ENCODE data around the gene CYP8B1. TPM values are rescaled to one million over a fixed set of nuclear protein-coding genes. Genes with fewer than 3 reads are reported as not detected.

The CYP8B1 gene
- total RNA-seq, 2 donors from 2014 or later, result not detected

DNA sequence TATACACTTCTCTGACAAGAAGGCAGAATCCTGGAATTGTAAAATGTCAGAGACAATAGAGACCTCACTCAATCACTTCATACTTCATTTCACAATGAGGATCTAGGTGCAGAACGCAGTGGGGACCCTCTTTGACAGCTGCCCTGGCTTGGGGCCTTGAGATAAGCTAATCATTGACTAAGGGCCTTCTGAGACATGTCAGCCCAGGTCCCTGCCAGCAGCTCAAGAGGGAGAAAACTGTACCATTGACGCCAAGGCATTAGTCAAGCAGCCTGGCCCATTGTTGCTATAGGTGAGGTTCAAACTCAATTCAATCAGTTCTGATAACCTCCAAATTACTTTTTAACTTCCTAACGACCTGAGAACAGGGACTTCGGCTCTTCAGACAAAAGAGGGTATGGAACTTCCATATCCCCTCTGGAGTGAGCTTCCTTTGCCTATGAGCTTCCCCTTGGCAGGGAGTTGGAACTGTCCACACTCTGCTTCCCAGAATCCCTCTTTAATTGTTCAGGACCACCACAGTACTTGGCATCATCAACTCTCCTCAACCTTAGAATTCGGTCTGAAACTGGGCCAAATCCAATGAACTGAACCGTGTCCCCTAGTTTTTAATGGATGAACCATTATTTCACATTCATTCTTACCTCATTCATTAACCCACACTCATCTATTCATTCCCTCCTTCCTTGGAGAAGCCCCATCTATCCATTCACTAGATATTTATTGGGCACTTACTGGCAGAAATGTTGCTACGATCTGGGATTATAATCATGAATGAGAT is 1.5 kb upstream of the CYP8B1 start:
- Histone ChIP-seq H3K27ac (no peak overlapping the region), H3K9me3 (no peaks in the 10 kb centered on the region), H3K36me3 (no peaks in the 10 kb centered on the region), H3K27me3 (replicated peaks; ENCODE audit: insufficient read depth) (no peaks in the 10 kb centered on the region), H3K4me3 (no peak overlapping the region), H3K4me1 (ENCODE audit: control insufficient read depth in 1 of 2, low read depth in 2 of 2) (peaks cover 0 to 10% of the 10 kb centered on the region in 2 donors)
- TF ChIP-seq, protein P1, sequence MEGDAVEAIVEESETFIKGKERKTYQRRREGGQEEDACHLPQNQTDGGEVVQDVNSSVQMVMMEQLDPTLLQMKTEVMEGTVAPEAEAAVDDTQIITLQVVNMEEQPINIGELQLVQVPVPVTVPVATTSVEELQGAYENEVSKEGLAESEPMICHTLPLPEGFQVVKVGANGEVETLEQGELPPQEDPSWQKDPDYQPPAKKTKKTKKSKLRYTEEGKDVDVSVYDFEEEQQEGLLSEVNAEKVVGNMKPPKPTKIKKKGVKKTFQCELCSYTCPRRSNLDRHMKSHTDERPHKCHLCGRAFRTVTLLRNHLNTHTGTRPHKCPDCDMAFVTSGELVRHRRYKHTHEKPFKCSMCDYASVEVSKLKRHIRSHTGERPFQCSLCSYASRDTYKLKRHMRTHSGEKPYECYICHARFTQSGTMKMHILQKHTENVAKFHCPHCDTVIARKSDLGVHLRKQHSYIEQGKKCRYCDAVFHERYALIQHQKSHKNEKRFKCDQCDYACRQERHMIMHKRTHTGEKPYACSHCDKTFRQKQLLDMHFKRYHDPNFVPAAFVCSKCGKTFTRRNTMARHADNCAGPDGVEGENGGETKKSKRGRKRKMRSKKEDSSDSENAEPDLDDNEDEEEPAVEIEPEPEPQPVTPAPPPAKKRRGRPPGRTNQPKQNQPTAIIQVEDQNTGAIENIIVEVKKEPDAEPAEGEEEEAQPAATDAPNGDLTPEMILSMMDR (IDR thresholded peaks at IDR 0.05), result no peak
- no peak for DNase-seq (ENCODE audit: low spot score)
- ATAC-seq (ENCODE audit: insufficient number of reproducible peaks, low FRiP score, low read depth), result no peak

DNA sequence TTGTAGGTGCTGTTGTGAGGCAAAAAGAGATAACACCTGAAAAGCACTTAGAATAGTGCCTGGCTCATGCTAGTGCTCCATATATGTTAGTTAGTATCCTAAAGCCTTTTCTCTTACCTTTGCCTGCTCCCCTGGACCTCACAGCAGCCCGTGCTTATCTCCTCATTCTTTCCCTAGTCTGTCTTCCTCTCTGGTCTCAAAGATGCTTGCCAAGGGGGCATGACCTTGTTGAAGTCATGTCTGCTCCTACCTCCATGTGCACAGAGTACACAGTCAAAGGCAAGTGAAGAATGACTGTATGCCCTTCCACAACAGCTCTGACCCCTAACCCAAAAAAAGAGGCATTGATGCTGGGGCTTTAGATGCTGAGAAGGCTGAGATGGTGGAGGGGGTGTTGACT is 722 bp upstream of the CYP8B1 start:
- no peak overlapping the region for H3K27ac ChIP-seq
- DNase-seq (ENCODE audit: low spot score) (no peak), ATAC-seq (ENCODE audit: insufficient number of reproducible peaks, low FRiP score, low read depth) (no peak)
- H3K9me3 ChIP-seq, result no peaks in the 10 kb centered on the region
- H3K4me3 ChIP-seq, result no peak overlapping the region
- TF ChIP-seq, protein P1 (IDR thresholded peaks at IDR 0.05), result no peak
- no peaks in the 10 kb centered on the region for H3K36me3 ChIP-seq
- H3K27me3 ChIP-seq (replicated peaks; ENCODE audit: insufficient read depth), result no peaks in the 10 kb centered on the region
- H3K4me1 ChIP-seq (ENCODE audit: control insufficient read depth in 1 of 2, low read depth in 2 of 2), result peaks cover 0 to 14% of the 10 kb centered on the region in 2 donors

DNA sequence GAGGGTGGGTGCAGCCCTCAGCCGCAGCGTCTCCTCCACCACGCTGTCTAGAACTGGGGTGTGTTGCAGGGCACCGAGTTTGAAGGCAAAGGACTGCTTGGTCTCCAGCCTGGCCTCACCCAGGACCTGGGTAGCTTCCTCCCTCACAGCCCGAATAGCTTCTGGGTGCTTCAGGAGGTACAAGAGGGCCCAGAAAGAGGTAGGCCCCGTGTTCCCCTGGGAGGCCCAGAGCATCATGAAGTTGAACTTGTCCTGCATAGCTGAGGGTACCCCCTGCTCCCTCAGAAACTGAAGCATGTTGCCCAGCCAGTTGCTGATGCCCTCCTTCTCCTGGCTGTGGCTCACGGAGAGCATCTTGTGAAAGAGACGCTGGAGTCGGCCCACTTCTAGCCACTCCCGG is 930 bp downstream of the CYP8B1 start:
- DNase-seq (ENCODE audit: low spot score) (no peak), ATAC-seq (ENCODE audit: insufficient number of reproducible peaks, low FRiP score, low read depth) (no peak)
- TF ChIP-seq, protein P1 (IDR thresholded peaks at IDR 0.05), result no peak
- H3K27ac ChIP-seq, result no peak overlapping the region
- no peaks in the 10 kb centered on the region for H3K36me3 ChIP-seq
- no peak overlapping the region for H3K4me3 ChIP-seq
- H3K27me3 ChIP-seq (replicated peaks; ENCODE audit: insufficient read depth), result no peaks in the 10 kb centered on the region
- H3K9me3 ChIP-seq, result no peaks in the 10 kb centered on the region
- peaks cover 0 to 6% of the 10 kb centered on the region in 2 donors for H3K4me1 ChIP-seq (ENCODE audit: control insufficient read depth in 1 of 2, low read depth in 2 of 2)

DNA sequence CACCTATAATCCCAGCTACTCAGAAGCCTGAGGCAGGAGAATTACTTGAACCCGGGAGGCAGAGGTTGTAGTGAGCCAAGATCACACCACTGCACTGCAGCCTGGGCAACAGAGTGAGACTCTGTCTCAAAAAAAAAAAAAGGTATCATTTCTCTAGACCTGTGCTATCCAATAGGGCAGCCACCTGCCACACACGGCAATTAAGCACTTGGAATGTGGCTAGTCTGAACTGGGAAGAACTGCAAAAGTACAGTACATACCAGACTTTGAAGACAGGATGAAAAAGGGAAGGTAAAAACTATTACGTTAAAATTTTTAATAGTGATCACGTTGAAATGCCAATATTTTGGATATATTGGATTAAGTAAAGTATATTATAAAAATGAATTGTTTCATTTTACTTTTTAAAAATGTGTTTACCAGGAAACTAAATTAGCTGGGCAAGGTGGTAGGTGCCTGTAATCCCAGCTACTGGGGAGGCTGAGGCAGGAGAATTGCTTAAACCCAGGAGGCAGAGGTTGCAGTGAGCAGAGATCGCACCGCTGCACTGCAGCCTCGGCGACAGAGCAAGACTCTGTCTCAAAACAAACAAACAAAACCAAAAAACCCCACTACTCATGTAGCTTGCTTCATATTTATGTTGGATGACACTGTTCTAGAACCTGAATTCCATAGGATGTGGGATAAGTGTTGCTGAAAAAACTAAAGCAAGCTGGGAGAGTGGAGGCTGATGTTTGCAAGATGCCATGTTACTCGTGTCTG is 2.3 kb downstream of the CYP8B1 start:
- Histone ChIP-seq H3K9me3 (no peaks in the 10 kb centered on the region), H3K4me1 (ENCODE audit: control insufficient read depth in 1 of 2, low read depth in 2 of 2) (peaks cover 0 to 6% of the 10 kb centered on the region in 2 donors), H3K4me3 (no peak overlapping the region), H3K27ac (no peak overlapping the region), H3K36me3 (no peaks in the 10 kb centered on the region), H3K27me3 (replicated peaks; ENCODE audit: insufficient read depth) (no peaks in the 10 kb centered on the region)
- TF ChIP-seq, protein P1 (IDR thresholded peaks at IDR 0.05), result no peak
- no peak for ATAC-seq (ENCODE audit: insufficient number of reproducible peaks, low FRiP score, low read depth)
- no peak for DNase-seq (ENCODE audit: low spot score)

DNA sequence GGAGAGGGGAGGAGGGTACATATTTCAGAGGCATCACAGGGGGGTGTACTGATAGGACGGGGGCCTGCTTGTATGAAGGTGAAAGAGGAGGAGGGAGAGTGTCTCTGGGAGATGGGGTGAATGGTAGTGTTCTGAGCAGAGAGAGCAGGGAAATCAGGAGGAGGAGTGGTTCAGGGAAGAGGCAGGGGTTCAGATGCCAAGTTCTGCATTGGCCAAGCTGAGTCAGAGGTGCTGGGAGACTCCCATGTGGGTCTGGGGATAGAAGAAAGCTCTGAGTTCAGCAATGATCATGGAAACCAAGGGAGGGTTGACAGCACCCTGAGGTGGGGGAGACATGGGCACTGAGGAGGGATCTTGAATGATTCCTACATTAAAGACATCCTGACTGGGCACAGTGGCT is 3.0 kb downstream of the CYP8B1 start:
- H3K27me3 ChIP-seq (replicated peaks; ENCODE audit: insufficient read depth), result no peaks in the 10 kb centered on the region
- H3K36me3 ChIP-seq, result no peaks in the 10 kb centered on the region
- DNase-seq (ENCODE audit: low spot score), result no peak
- no peak for ATAC-seq (ENCODE audit: insufficient number of reproducible peaks, low FRiP score, low read depth)
- peaks cover 0 to 6% of the 10 kb centered on the region in 2 donors for H3K4me1 ChIP-seq (ENCODE audit: control insufficient read depth in 1 of 2, low read depth in 2 of 2)
- no peak overlapping the region for H3K4me3 ChIP-seq
- H3K27ac ChIP-seq, result no peak overlapping the region
- TF ChIP-seq, protein P1 (IDR thresholded peaks at IDR 0.05), result no peak
- H3K9me3 ChIP-seq, result no peaks in the 10 kb centered on the region
